ENCODE measurements around the gene NLK. TPM values are rescaled to one million over a fixed set of nuclear protein-coding genes. Genes with fewer than 3 reads are reported as not detected.

The NLK gene
- polyA plus RNA-seq, 1 donor from 2014 or later, result 81.7 TPM

GRCh38 chr17:28047806-28048205 lies 5.3 kb downstream of the NLK start:
- no peaks in the 10 kb centered on the region for H3F3A ChIP-seq (ENCODE audit: insufficient read depth, low read length, poor library complexity, severe bottlenecking)
- no peak overlapping the region for H3K4me3 ChIP-seq (ENCODE audit: low read length)
- no peak overlapping the region for H2AFZ ChIP-seq (ENCODE audit: low read depth, low read length)
- H3K9me3 ChIP-seq (ENCODE audit: low read length), result no peaks in the 10 kb centered on the region
- H3K36me3 ChIP-seq (ENCODE audit: insufficient read depth, low read length), result no peaks in the 10 kb centered on the region
- no peak overlapping the region for H3K9ac ChIP-seq (ENCODE audit: low read length)
- no peaks in the 10 kb centered on the region for H3K27me3 ChIP-seq (ENCODE audit: insufficient read depth, low read depth, low read length)
- no peak overlapping the region for H3K27ac ChIP-seq (ENCODE audit: low read length)
- no peaks in the 10 kb centered on the region for H3K9me2 ChIP-seq (ENCODE audit: insufficient read depth, low read length)
- peaks cover 70% of the 10 kb centered on the region for H3K79me2 ChIP-seq (replicated peaks; ENCODE audit: insufficient read depth, low read length)
- TF ChIP-seq EP300 (conservative IDR thresholded peaks at IDR 0.05; ENCODE audit: poor library complexity, severe bottlenecking), result no peak
- TF ChIP-seq SMC3 (conservative IDR thresholded peaks at IDR 0.05; ENCODE audit: poor library complexity), result no peak
- TF ChIP-seq REST (IDR thresholded peaks at IDR 0.05; ENCODE audit: borderline replicate concordance), result no peak
- no peak for TF ChIP-seq MXI1 (conservative IDR thresholded peaks at IDR 0.05; ENCODE audit: poor library complexity, severe bottlenecking)
- no peak for TF ChIP-seq POLR2AphosphoS5 (IDR thresholded peaks at IDR 0.05)
- TF ChIP-seq CTCF (IDR thresholded peaks at IDR 0.05; ENCODE audit: poor library complexity, severe bottlenecking), result no peak
- no peak for TF ChIP-seq EZH2 (IDR thresholded peaks at IDR 0.05; ENCODE audit: borderline replicate concordance, insufficient read depth, low read length, poor library complexity, severe bottlenecking)
- TF ChIP-seq TAF1 (IDR thresholded peaks at IDR 0.05; ENCODE audit: low read depth), result no peak
- TF ChIP-seq RAD21 (conservative IDR thresholded peaks at IDR 0.05), result no peak
- H3K4me2 ChIP-seq (ENCODE audit: low read length), result no peak overlapping the region
- no peaks in the 10 kb centered on the region for H4K20me1 ChIP-seq (ENCODE audit: insufficient read depth)

GRCh38 chr17:28049071-28049470 lies 6.6 kb downstream of the NLK start:
- Histone ChIP-seq H3K4me2 (ENCODE audit: low read length) (no peak overlapping the region), H3K36me3 (ENCODE audit: insufficient read depth, low read length) (no peaks in the 10 kb centered on the region), H4K20me1 (ENCODE audit: insufficient read depth) (no peaks in the 10 kb centered on the region), H3K79me2 (replicated peaks; ENCODE audit: insufficient read depth, low read length) (peaks cover 61% of the 10 kb centered on the region), H3K27ac (ENCODE audit: low read length) (no peak overlapping the region), H3F3A (ENCODE audit: insufficient read depth, low read length, poor library complexity, severe bottlenecking) (no peaks in the 10 kb centered on the region), H3K9me3 (ENCODE audit: low read length) (no peaks in the 10 kb centered on the region), H2AFZ (ENCODE audit: low read depth, low read length) (no peak overlapping the region), H3K9me2 (ENCODE audit: insufficient read depth, low read length) (no peaks in the 10 kb centered on the region), H3K27me3 (ENCODE audit: insufficient read depth, low read depth, low read length) (no peaks in the 10 kb centered on the region), H3K4me3 (ENCODE audit: low read length) (no peak overlapping the region), H3K9ac (ENCODE audit: low read length) (no peak overlapping the region)
- no peak for TF ChIP-seq TAF1 (IDR thresholded peaks at IDR 0.05; ENCODE audit: low read depth)
- no peak for TF ChIP-seq EP300 (conservative IDR thresholded peaks at IDR 0.05; ENCODE audit: poor library complexity, severe bottlenecking)
- TF ChIP-seq POLR2AphosphoS5 (IDR thresholded peaks at IDR 0.05), result no peak
- TF ChIP-seq EZH2 (IDR thresholded peaks at IDR 0.05; ENCODE audit: borderline replicate concordance, insufficient read depth, low read length, poor library complexity, severe bottlenecking), result no peak
- no peak for TF ChIP-seq MXI1 (conservative IDR thresholded peaks at IDR 0.05; ENCODE audit: poor library complexity, severe bottlenecking)
- TF ChIP-seq REST (IDR thresholded peaks at IDR 0.05; ENCODE audit: borderline replicate concordance), result no peak
- no peak for TF ChIP-seq RAD21 (conservative IDR thresholded peaks at IDR 0.05)
- TF ChIP-seq SMC3 (conservative IDR thresholded peaks at IDR 0.05; ENCODE audit: poor library complexity), result no peak
- no peak for TF ChIP-seq CTCF (IDR thresholded peaks at IDR 0.05; ENCODE audit: poor library complexity, severe bottlenecking)

Data from neural cell (in vitro differentiated cells).